D721Med (cell line): ENCODE measurements around the gene KRTAP1-1.

Source experiments
- DNase-seq: peaks from one replicate; pipeline ENCODE4 v3.0.0; 2011; ENCODE audit warnings: low spot score; ENCODE audit not compliant: insufficient read length
- FAIRE-seq: peaks from 2 replicates; lab custom pipeline; 2011; peaks lifted over from hg19 to GRCh38; lab: Jason Lieb, UNC
- CTCF ChIP-seq: IDR thresholded peaks from 2 replicates; pipeline ENCODE4 v1.5.1; 2012; ENCODE audit warnings: mild to moderate bottlenecking, control low read depth; ENCODE audit not compliant: insufficient read depth; ENCODE audit errors: missing control alignments

Gene KRTAP1-1

GRCh38 chr17:40993839-40994238 is 47.4 kb downstream of the KRTAP1-1 start, which contains the start of gene KRTAP3-3:
KRTAP3-3 (minus strand) TSS chr17:40994164; CDS start chr17:40994097, 67 bp downstream.
- no peak for FAIRE-seq
- TF ChIP-seq CTCF, result no peak
- DNase-seq, result no peak

GRCh38 chr17:40993084-40993483 is 48.2 kb downstream of the KRTAP1-1 start:
- no peak for TF ChIP-seq CTCF
- no peak for DNase-seq

GRCh38 chr17:40992666-40993065 is 48.6 kb downstream of the KRTAP1-1 start:
- TF ChIP-seq CTCF, result no peak
- DNase-seq (no peak), FAIRE-seq (no peak)

More at GRCh38 chr17:40993084-40993483, 48.2 kb downstream of the KRTAP1-1 start:
- FAIRE-seq, result no peak
